GM18505 (cell line): ENCODE data around the gene ROBO2.

Experiments used
- ATAC-seq: cut with Tn5 transposase; IDR thresholded peaks from one replicate; pipeline ENCODE4 v1.9.1; 2021; ENCODE audit not compliant: unreplicated experiment
- POLR2A ChIP-seq: IDR thresholded peaks from 4 replicates; pipeline ENCODE4 v1.6.1; 2011; ENCODE audit warnings: borderline replicate concordance; ENCODE audit not compliant: insufficient read depth, insufficient read length; ENCODE audit errors: extremely low read depth

Gene ROBO2

GRCh38 chr3:77256584-77257503 is 216.9 kb downstream of the ROBO2 start:
- TF ChIP-seq POLR2A: no peak
- no peak for ATAC-seq

GRCh38 chr3:77259694-77260093 is 219.8 kb downstream of the ROBO2 start:
- ATAC-seq: no peak
- TF ChIP-seq POLR2A: no peak

GRCh38 chr3:77262361-77262760 is 222.5 kb downstream of the ROBO2 start:
- ATAC-seq: no peak
- TF ChIP-seq POLR2A: no peak

GRCh38 chr3:77267589-77267988 is 227.7 kb downstream of the ROBO2 start:
- ATAC-seq: no peak
- no peak for TF ChIP-seq POLR2A

- no peak for TF ChIP-seq POLR2A
- no peak for ATAC-seq
These were observed 231.4 kb downstream of the ROBO2 start for GRCh38 chr3:77271306-77271705.

GRCh38 chr3:77271711-77272110 is 231.8 kb downstream of the ROBO2 start:
- no peak for ATAC-seq
- no peak for TF ChIP-seq POLR2A

GRCh38 chr3:77279276-77279675 is 239.4 kb downstream of the ROBO2 start:
- no peak for TF ChIP-seq POLR2A

GRCh38 chr3:77281721-77282120 is 241.8 kb downstream of the ROBO2 start:
- TF ChIP-seq POLR2A: no peak
- ATAC-seq: no peak

More at GRCh38 chr3:77279276-77279675, 239.4 kb downstream of the ROBO2 start:
- no peak for ATAC-seq

GRCh38 chr3:77283108-77283507 is 243.2 kb downstream of the ROBO2 start:
- no peak for ATAC-seq
- no peak for TF ChIP-seq POLR2A

- no peak for ATAC-seq
- no peak for TF ChIP-seq POLR2A
These were observed 248.4 kb downstream of the ROBO2 start for GRCh38 chr3:77288348-77288747.

GRCh38 chr3:77296527-77296926 is 256.6 kb downstream of the ROBO2 start:
- TF ChIP-seq POLR2A: no peak
- no peak for ATAC-seq

- ATAC-seq: no peak
- TF ChIP-seq POLR2A: no peak
These were observed 258.5 kb downstream of the ROBO2 start for GRCh38 chr3:77298417-77298816.

- no peak for ATAC-seq
- no peak for TF ChIP-seq POLR2A
These were observed 264.2 kb downstream of the ROBO2 start for GRCh38 chr3:77303955-77304699.

- TF ChIP-seq POLR2A: no peak
- no peak for ATAC-seq
These were observed 264.8 kb downstream of the ROBO2 start for GRCh38 chr3:77304700-77305021.
